Large intestine (tissue), 3 donors: ENCODE results near the gene SKAP1. TPM values are rescaled to one million over a fixed set of nuclear protein-coding genes. Genes with fewer than 3 reads are reported as not detected.

Source experiments
- DNase-seq, 2 donors: peaks; one replicate each; pipeline versions ENCODE4 v3.0.0 to v3.0.0-alpha.2; 2013
- H3K27ac ChIP-seq: one replicate; pipeline ENCODE4 v1.5.1; 2013; ENCODE audit warnings: low read length
- H3K27me3 ChIP-seq: 2 replicates; pipeline ENCODE4 v1.6.1; 2013; ENCODE audit warnings: low read length; ENCODE audit not compliant: control insufficient read depth, insufficient read depth
- H3K36me3 ChIP-seq: 2 replicates; pipeline ENCODE4 v1.6.1; 2013; ENCODE audit warnings: low read length; ENCODE audit not compliant: control insufficient read depth, insufficient read depth
- H3K4me1 ChIP-seq: one replicate; pipeline ENCODE4 v1.6.1; 2013; ENCODE audit warnings: low read length; ENCODE audit not compliant: control insufficient read depth, insufficient read depth
- H3K4me3 ChIP-seq: one replicate; pipeline ENCODE4 v1.5.1; 2013; ENCODE audit warnings: low read length
- H3K9me3 ChIP-seq: one replicate; pipeline ENCODE4 v1.6.1; 2013; ENCODE audit warnings: mild to moderate bottlenecking, low read depth, low read length, moderate library complexity; ENCODE audit not compliant: control insufficient read depth
- WGBS: methylation state at CpG from one replicate; pipeline ENCODE4 v1.1.5; 2013; ENCODE audit warnings: low lambda C conversion rate; ENCODE audit not compliant: insufficient coverage; 5-methylcytosine and 5-hydroxymethylcytosine counted together
- polyA plus RNA-seq: library from polyadenylated mRNA; unstranded; fragments of 120-200 nt; gene quantifications from one replicate; pipeline ENCODE4 v1.2.1, GENCODE V29; 2013

SKAP1 gene
- polyA plus RNA-seq, 1 donor = 3.0 TPM

- Histone ChIP-seq H3K27me3 (no peaks in the 10 kb centered on the region), H3K9me3 (no peaks in the 10 kb centered on the region), H3K27ac (peak within 1 kb of the TSS; percentile 94), H3K4me3 (peak within 1 kb of the TSS; percentile 92), H3K36me3 (no peaks in the 10 kb centered on the region), H3K4me1 (peaks cover 5% of the 10 kb centered on the region)
- 0% methylated on average over 1 of the region's 64 CpGs for WGBS
- DNase-seq = peak; percentile 86 to 94
Observed at GRCh38 chr17:48107137-48108055, 322.6 kb downstream of the SKAP1 start, which contains the start of gene SNX11. Gene SNX11, plus strand, starts transcription at chr17:48107766. Its CDS starts 4,278 bp downstream, at chr17:48112044.

GRCh38 chr17:48106802-48107136 is 323.2 kb downstream of the SKAP1 start:
- DNase-seq = no peak
- Histone ChIP-seq H3K36me3 (no peaks in the 10 kb centered on the region), H3K4me1 (peaks cover 5% of the 10 kb centered on the region), H3K27me3 (no peaks in the 10 kb centered on the region), H3K4me3 (peak overlapping the region; percentile 92), H3K27ac (peak overlapping the region; percentile 94), H3K9me3 (no peaks in the 10 kb centered on the region)
- WGBS = no CpG with 5 or more reads among the region's 13 CpGs

GRCh38 chr17:48104440-48104839 is 325.6 kb downstream of the SKAP1 start:
- Histone ChIP-seq H3K36me3 (no peaks in the 10 kb centered on the region), H3K4me3 (no peak overlapping the region), H3K4me1 (peaks cover 7% of the 10 kb centered on the region), H3K27ac (no peak overlapping the region), H3K27me3 (no peaks in the 10 kb centered on the region), H3K9me3 (no peaks in the 10 kb centered on the region)
- DNase-seq = no peak
- no CpG with 5 or more reads among the region's 7 CpGs for WGBS

- no peaks in the 10 kb centered on the region for H3K36me3 ChIP-seq
- DNase-seq = no peak
- H3K27ac ChIP-seq = no peak overlapping the region
- no peaks in the 10 kb centered on the region for H3K27me3 ChIP-seq
- WGBS = no CpG with 5 or more reads among the region's 14 CpGs
- H3K4me1 ChIP-seq = peaks cover 3% of the 10 kb centered on the region
- H3K4me3 ChIP-seq = no peak overlapping the region
- no peaks in the 10 kb centered on the region for H3K9me3 ChIP-seq
Observed at GRCh38 chr17:48102798-48103715, 327.0 kb downstream of the SKAP1 start.

GRCh38 chr17:48102043-48102750 is 327.8 kb downstream of the SKAP1 start:
- no peak for DNase-seq
- Histone ChIP-seq H3K27me3 (no peaks in the 10 kb centered on the region), H3K36me3 (no peaks in the 10 kb centered on the region), H3K4me3 (no peak overlapping the region), H3K9me3 (no peaks in the 10 kb centered on the region), H3K4me1 (peaks cover 3% of the 10 kb centered on the region), H3K27ac (no peak overlapping the region)
- WGBS = 100% methylated on average over 1 of the region's 19 CpGs

GRCh38 chr17:48101012-48101720 is 328.8 kb downstream of the SKAP1 start, which contains the start of gene CBX1:
Gene CBX1, minus strand, starts transcription at chr17:48101478. Its CDS starts 24,474 bp downstream, at chr17:48077004.
- WGBS = no CpG with 5 or more reads among the region's 79 CpGs
- Histone ChIP-seq H3K9me3 (no peaks in the 10 kb centered on the region), H3K27me3 (no peaks in the 10 kb centered on the region)

GRCh38 chr17:48100591-48101011 is 329.4 kb downstream of the SKAP1 start:
- peak in 1 of 2 donors; percentile 63 for DNase-seq
- no peaks in the 10 kb centered on the region for H3K36me3 ChIP-seq
- H3K4me3 ChIP-seq = peak overlapping the region; percentile 91
- H3K4me1 ChIP-seq = peaks cover 3% of the 10 kb centered on the region
- H3K27me3 ChIP-seq = no peaks in the 10 kb centered on the region
- 0% methylated on average over 2 of the region's 23 CpGs for WGBS
- no peaks in the 10 kb centered on the region for H3K9me3 ChIP-seq
- H3K27ac ChIP-seq = peak overlapping the region; percentile 92

More at GRCh38 chr17:48101012-48101720, 328.8 kb downstream of the SKAP1 start, which contains the start of gene CBX1:
- Histone ChIP-seq H3K27ac (peak within 1 kb of the TSS; percentile 92), H3K4me3 (peak within 1 kb of the TSS; percentile 91), H3K36me3 (no peaks in the 10 kb centered on the region), H3K4me1 (peaks cover 3% of the 10 kb centered on the region)
- DNase-seq = peak; percentile 92 to 96

- no peak for DNase-seq
- Histone ChIP-seq H3K4me3 (peak overlapping the region; percentile 91), H3K4me1 (peaks cover 3% of the 10 kb centered on the region), H3K27ac (peak overlapping the region; percentile 92), H3K27me3 (no peaks in the 10 kb centered on the region), H3K36me3 (no peaks in the 10 kb centered on the region), H3K9me3 (no peaks in the 10 kb centered on the region)
- 27% methylated on average over 6 of the region's 10 CpGs for WGBS
Observed at GRCh38 chr17:48100160-48100559, 329.9 kb downstream of the SKAP1 start.

GRCh38 chr17:48095611-48096010 is 334.4 kb downstream of the SKAP1 start:
- Histone ChIP-seq H3K36me3 (peaks cover 4% of the 10 kb centered on the region), H3K9me3 (no peaks in the 10 kb centered on the region), H3K27me3 (no peaks in the 10 kb centered on the region), H3K4me3 (no peak overlapping the region), H3K27ac (no peak overlapping the region), H3K4me1 (peaks cover 3% of the 10 kb centered on the region)
- no peak for DNase-seq
- WGBS = no CpG with 5 or more reads among the region's 4 CpGs
